ENCODE results near the gene IL5. TPM values are rescaled to one million over a fixed set of nuclear protein-coding genes. Genes with fewer than 3 reads are reported as not detected.
"Not testable (repeated sequence)": the region's sequence is repeated elsewhere in the genome, so short reads cannot be mapped to it uniquely, and the experiment has no call there.

IL5 gene
- total RNA-seq, 4 donors from 2014 or later, result not detected

- no peaks in the 10 kb centered on the region for H3K27me3 ChIP-seq
- no peak overlapping the region for H3K27ac ChIP-seq (replicated peaks in 1 of 4)
- peaks cover 0 to 5% (median 4%) of the 10 kb centered on the region in 4 donors for H3K4me1 ChIP-seq
- intact Hi-C loops (cut with DNase I), result no loop called here
- 45% methylated on average over 11 of the region's 11 CpGs for WGBS
- H3K4me3 ChIP-seq, result no peak overlapping the region
- H3K9me3 ChIP-seq, result peaks cover 0 to 3% (median 0%) of the 10 kb centered on the region in 4 donors
- no peak for DNase-seq (ENCODE audit: extremely low spot score)
- TF ChIP-seq POLR2A (IDR thresholded peaks at IDR 0.05; ENCODE audit: low read depth) (no peak), CTCF (IDR thresholded peaks at IDR 0.05) (peak; percentile 67 to 87 (median 68))
- no peaks in the 10 kb centered on the region for H3K36me3 ChIP-seq
Measured at GRCh38 chr5:132526290-132526973, 16.9 kb downstream of the IL5 start.

GRCh38 chr5:132525299-132525724, 18.0 kb downstream of the IL5 start:
- H3K27ac ChIP-seq (replicated peaks in 1 of 4), result no peak overlapping the region
- H3K4me1 ChIP-seq, result peaks cover 0 to 5% (median 4%) of the 10 kb centered on the region in 4 donors
- no peaks in the 10 kb centered on the region for H3K27me3 ChIP-seq
- no peaks in the 10 kb centered on the region for H3K36me3 ChIP-seq
- peaks cover 0 to 11% (median 0%) of the 10 kb centered on the region in 4 donors for H3K9me3 ChIP-seq
- no peak overlapping the region for H3K4me3 ChIP-seq
- no peak for DNase-seq (ENCODE audit: extremely low spot score)
- intact Hi-C loops (cut with DNase I), result no loop called here
- no peak for TF ChIP-seq POLR2AphosphoS5 (IDR thresholded peaks at IDR 0.05)
- TF ChIP-seq EP300 (IDR thresholded peaks at IDR 0.05), result no peak
- no peak for TF ChIP-seq CTCF (IDR thresholded peaks at IDR 0.05)
- TF ChIP-seq POLR2A (IDR thresholded peaks at IDR 0.05; ENCODE audit: low read depth), result no peak

GRCh38 chr5:132524877-132525276, 18.4 kb downstream of the IL5 start:
- H3K4me3 ChIP-seq; H3K27ac ChIP-seq (replicated peaks in 1 of 4); DNase-seq (ENCODE audit: extremely low spot score); H3K36me3 ChIP-seq; intact Hi-C loops (cut with DNase I); H3K4me1 ChIP-seq; H3K27me3 ChIP-seq: not testable (repeated sequence)
- H3K9me3 ChIP-seq, result peaks cover 0 to 13% (median 0%) of the 10 kb centered on the region in 4 donors
- 87% methylated on average over 4 of the region's 5 CpGs for WGBS

- H3K36me3 ChIP-seq; intact Hi-C loops (cut with DNase I); H3K4me1 ChIP-seq; H3K27me3 ChIP-seq; H3K4me3 ChIP-seq; H3K27ac ChIP-seq (replicated peaks in 1 of 4); DNase-seq (ENCODE audit: extremely low spot score): not testable (repeated sequence)
- 72% methylated on average over 1 of the region's 1 CpG for WGBS
- H3K9me3 ChIP-seq, result peaks cover 0 to 13% (median 0%) of the 10 kb centered on the region in 4 donors
Measured at GRCh38 chr5:132522067-132522466, 21.3 kb downstream of the IL5 start.

- WGBS, result 96% methylated on average over 21 of the region's 25 CpGs
- H3K9me3 ChIP-seq; H3K4me3 ChIP-seq; H3K4me1 ChIP-seq; H3K27ac ChIP-seq (replicated peaks in 1 of 4); DNase-seq (ENCODE audit: extremely low spot score); intact Hi-C loops (cut with DNase I); H3K36me3 ChIP-seq; H3K27me3 ChIP-seq: not testable (repeated sequence)
Measured at GRCh38 chr5:132513618-132514336, 29.5 kb downstream of the IL5 start.

GRCh38 chr5:132510076-132510475, 33.2 kb downstream of the IL5 start:
- H3K27ac ChIP-seq (replicated peaks in 1 of 4), result no peak overlapping the region
- no peaks in the 10 kb centered on the region for H3K27me3 ChIP-seq
- intact Hi-C loops (cut with DNase I), result no loop called here
- H3K9me3 ChIP-seq, result no peaks in the 10 kb centered on the region
- H3K36me3 ChIP-seq, result no peaks in the 10 kb centered on the region
- H3K4me1 ChIP-seq, result peaks cover 7 to 19% (median 17%) of the 10 kb centered on the region in 4 donors
- no peak for DNase-seq (ENCODE audit: extremely low spot score)
- no peak for TF ChIP-seq POLR2A (IDR thresholded peaks at IDR 0.05; ENCODE audit: low read depth)
- TF ChIP-seq CTCF (IDR thresholded peaks at IDR 0.05), result no peak
- no peak for TF ChIP-seq EP300 (IDR thresholded peaks at IDR 0.05)
- TF ChIP-seq POLR2AphosphoS5 (IDR thresholded peaks at IDR 0.05), result no peak
- H3K4me3 ChIP-seq, result no peak overlapping the region
